IMR-90 (cell line): Measurements from ENCODE around the gene CD79A. TPM values are rescaled to one million over a fixed set of nuclear protein-coding genes. Genes with fewer than 3 reads are reported as not detected.
A peak's percentile ranks its signal among the peaks of the same experiment; 100 is the strongest.

ENCODE experiments used
- ATAC-seq: fragments of 200-7000 bp; cut with Tn5 transposase; 2 replicates; pipeline ENCODE4 v1.9.1; 2020; ENCODE audit warnings: low read depth, mild to moderate bottlenecking, moderate library complexity
- BruUV-seq: library from RNA; stranded (reverse); fragments of 400-500 nt; replicated peaks from 2 replicates; lab custom pipeline; 2021; lab: Mats Ljungman, UMichigan
- CTCF ChIA-PET: fragments of 300-600 bp; formaldehyde crosslinking; extraction: SDS; loops from one replicate; lab custom pipeline; 2021; ENCODE audit warnings: antibody characterized with exemption; lab: Yijun Ruan, JAX
- POLR2A ChIA-PET: fragments of 300-600 bp; sonication (Branson Sonifier 250); formaldehyde crosslinking; loops from one replicate; lab custom pipeline; 2022; ENCODE audit warnings: antibody characterized with exemption; ENCODE audit not compliant: unreplicated experiment; lab: Charles Lee
- DNase-seq: peaks from one replicate; pipeline ENCODE4 v3.0.0; 2013
- H2AFZ ChIP-seq: replicated peaks from 2 replicates; pipeline ENCODE3; 2013; ENCODE audit warnings: low read length, mild to moderate bottlenecking; ENCODE audit not compliant: poor library complexity
- H2AK5ac ChIP-seq: 2 replicates; pipeline ENCODE4 v1.6.1; 2013; ENCODE audit warnings: low read depth, low read length, inconsistent platforms
- H2AK9ac ChIP-seq: replicated peaks from 2 replicates; pipeline ENCODE3; 2013; ENCODE audit warnings: mild to moderate bottlenecking, low read depth, low read length, moderate library complexity; ENCODE audit not compliant: poor library complexity
- H2BK120ac ChIP-seq: 2 replicates; pipeline ENCODE4 v1.6.1; 2013; ENCODE audit warnings: low read depth, low read length, inconsistent platforms
- H2BK15ac ChIP-seq: 3 replicates; pipeline ENCODE4 v1.6.1; 2013; ENCODE audit warnings: low read depth, low read length, inconsistent platforms
- H2BK20ac ChIP-seq: 2 replicates; pipeline ENCODE4 v1.6.1; 2013; ENCODE audit warnings: low read depth, mild to moderate bottlenecking, inconsistent platforms, low read length, moderate library complexity
- H2BK5ac ChIP-seq: 2 replicates; pipeline ENCODE4 v1.6.1; 2013; ENCODE audit warnings: mild to moderate bottlenecking, low read depth, low read length, inconsistent platforms; ENCODE audit not compliant: poor library complexity, severe bottlenecking
- H3K14ac ChIP-seq: replicated peaks from 2 replicates; pipeline ENCODE4 v1.6.1; 2013; ENCODE audit warnings: low read depth, low read length, inconsistent platforms
- H3K18ac ChIP-seq: 2 replicates; pipeline ENCODE4 v1.6.1; 2013; ENCODE audit warnings: low read depth, low read length, control low read depth
- H3K23ac ChIP-seq: 2 replicates; pipeline ENCODE4 v1.6.1; 2013; ENCODE audit warnings: low read depth, low read length, inconsistent platforms
- H3K27ac ChIP-seq: 2 replicates; pipeline ENCODE4 v1.5.1; 2013; ENCODE audit warnings: mild to moderate bottlenecking, control low read depth, low read length; ENCODE audit not compliant: insufficient read depth
- H3K27me3 ChIP-seq: 2 replicates; pipeline ENCODE4 v1.6.1; 2013; ENCODE audit warnings: low read length; ENCODE audit not compliant: control insufficient read depth, insufficient read depth
- H3K36me3 ChIP-seq: 2 replicates; pipeline ENCODE4 v1.6.1; 2013; ENCODE audit warnings: low read length, mixed read lengths; ENCODE audit not compliant: control insufficient read depth, insufficient read depth
- H3K4ac ChIP-seq: 2 replicates; pipeline ENCODE4 v1.6.1; 2013; ENCODE audit warnings: low read depth, low read length, inconsistent platforms
- H3K4me1 ChIP-seq: 2 replicates; pipeline ENCODE4 v1.6.1; 2013; ENCODE audit warnings: low read length, mixed read lengths; ENCODE audit not compliant: control insufficient read depth, insufficient read depth
- H3K4me2 ChIP-seq: 2 replicates; pipeline ENCODE4 v1.6.1; 2013; ENCODE audit warnings: low read depth, mild to moderate bottlenecking, control low read depth, low read length, moderate library complexity
- H3K4me3 ChIP-seq: 2 replicates; pipeline ENCODE4 v1.5.1; 2013; ENCODE audit warnings: low read depth, mild to moderate bottlenecking, control low read depth, low read length, moderate library complexity; ENCODE audit not compliant: insufficient read depth
- H3K56ac ChIP-seq: 2 replicates; pipeline ENCODE4 v1.6.1; 2013; ENCODE audit warnings: low read length, inconsistent platforms; ENCODE audit not compliant: insufficient read depth; ENCODE audit errors: extremely low read depth
- H3K79me1 ChIP-seq, 2 experiments: 2 replicates each; pipeline ENCODE4 v1.6.1; 2013; ENCODE audit warnings: low read length in 2 of 2, inconsistent platforms in 1 of 2, low read depth in 1 of 2
- H3K9ac ChIP-seq: 2 replicates; pipeline ENCODE4 v1.6.1; 2013; ENCODE audit warnings: low read depth, low read length, control low read depth
- H3K9me1 ChIP-seq: 2 replicates; pipeline ENCODE4 v1.6.1; 2013; ENCODE audit warnings: low read length, inconsistent platforms; ENCODE audit not compliant: insufficient read depth
- H3K9me3 ChIP-seq: 2 replicates; pipeline ENCODE4 v1.6.1; 2013; ENCODE audit warnings: low read length; ENCODE audit not compliant: control insufficient read depth, insufficient read depth
- H4K20me1 ChIP-seq: 2 replicates; pipeline ENCODE4 v1.6.1; 2013; ENCODE audit warnings: low read length, inconsistent platforms; ENCODE audit not compliant: insufficient read depth
- H4K5ac ChIP-seq: 2 replicates; pipeline ENCODE4 v1.6.1; 2013; ENCODE audit warnings: mild to moderate bottlenecking, low read depth, low read length, control low read depth
- H4K8ac ChIP-seq, 2 experiments: 2 replicates each; pipeline ENCODE4 v1.6.1; 2013; ENCODE audit warnings: low read depth in 2 of 2, low read length in 2 of 2, control low read depth in 1 of 2, inconsistent platforms in 1 of 2
- H4K91ac ChIP-seq: 2 replicates; pipeline ENCODE4 v1.6.1; 2013; ENCODE audit warnings: low read depth, low read length, inconsistent platforms; ENCODE audit not compliant: insufficient read depth
- BHLHE40 ChIP-seq: fragments of 150-350 bp; IDR thresholded peaks from 2 replicates; pipeline ENCODE4 v1.6.1; 2016; ENCODE audit warnings: mild to moderate bottlenecking, low read depth, low read length
- CEBPB ChIP-seq: IDR thresholded peaks from 2 replicates; pipeline ENCODE4 v1.6.1; 2012; ENCODE audit warnings: low read depth, low read length, improper control_type of control experiment
- CHD1 ChIP-seq: IDR thresholded peaks from 2 replicates; pipeline ENCODE4 v1.6.1; 2012; ENCODE audit warnings: low read depth, low read length, improper control_type of control experiment
- CTCF ChIP-seq: conservative IDR thresholded peaks from 2 replicates; pipeline ENCODE4 v1.5.1; 2012; ENCODE audit warnings: mild to moderate bottlenecking, low read depth, low read length, improper control_type of control experiment
- ELK1 ChIP-seq: fragments of 150-350 bp; IDR thresholded peaks from 2 replicates; pipeline ENCODE4 v1.6.1; 2016; ENCODE audit warnings: low read depth, mild to moderate bottlenecking, low read length, moderate library complexity, borderline replicate concordance
- FOS ChIP-seq: fragments of 150-350 bp; IDR thresholded peaks from 2 replicates; pipeline ENCODE4 v1.6.1; 2016; ENCODE audit warnings: low read depth, low read length
- MAFK ChIP-seq: IDR thresholded peaks from 2 replicates; pipeline ENCODE4 v1.6.1; 2012; ENCODE audit warnings: low read depth, low read length, improper control_type of control experiment
- MAZ ChIP-seq: IDR thresholded peaks from 2 replicates; pipeline ENCODE4 v1.6.1; 2012; ENCODE audit warnings: low read depth, mild to moderate bottlenecking, low read length, improper control_type of control experiment, moderate library complexity, borderline replicate concordance
- MXI1 ChIP-seq: IDR thresholded peaks from 2 replicates; pipeline ENCODE4 v1.6.1; 2012; ENCODE audit warnings: low read depth, mild to moderate bottlenecking, low read length, moderate library complexity, borderline replicate concordance
- NFE2L2 ChIP-seq: fragments of 150-350 bp; IDR thresholded peaks from 2 replicates; pipeline ENCODE4 v1.6.1; 2016; ENCODE audit warnings: low read depth, mild to moderate bottlenecking, low read length
- POLR2A ChIP-seq: IDR thresholded peaks from 2 replicates; pipeline ENCODE4 v1.6.1; 2012; ENCODE audit warnings: mild to moderate bottlenecking, low read depth, low read length
- RAD21 ChIP-seq: IDR thresholded peaks from 2 replicates; pipeline ENCODE4 v1.6.1; 2012; ENCODE audit warnings: low read length, improper control_type of control experiment
- RCOR1 ChIP-seq: IDR thresholded peaks from 2 replicates; pipeline ENCODE4 v1.6.1; 2012; ENCODE audit warnings: mild to moderate bottlenecking, low read length, improper control_type of control experiment; ENCODE audit not compliant: insufficient replicate concordance
- RFX5 ChIP-seq: IDR thresholded peaks from 2 replicates; pipeline ENCODE4 v1.8.0; 2012; ENCODE audit warnings: low read depth, mild to moderate bottlenecking, low read length, moderate library complexity
- SMC3 ChIP-seq: fragments of 150-350 bp; IDR thresholded peaks from 2 replicates; pipeline ENCODE4 v1.6.1; 2016; ENCODE audit warnings: low read depth, mild to moderate bottlenecking, antibody characterized with exemption, low read length, moderate library complexity
- USF2 ChIP-seq: fragments of 150-350 bp; IDR thresholded peaks from 2 replicates; pipeline ENCODE4 v1.6.1; 2017; ENCODE audit warnings: mild to moderate bottlenecking, antibody characterized with exemption, low read length, low read depth
- WGBS, 2 experiments: methylation state at CpG; one replicate each; pipeline versions ENCODE4 v1.1.5 to v1.1.7; 2013; ENCODE audit warnings: missing lambda C conversion rate in 2 of 2; ENCODE audit not compliant: insufficient read length in 1 of 2; ENCODE audit errors: extremely low coverage in 2 of 2; 5-methylcytosine and 5-hydroxymethylcytosine counted together
- dilution Hi-C: fragments of 300-500 bp; cut with HindIII; formaldehyde crosslinking; loops from one replicate; pipeline ENCODE4 v1.14.3; 2018; ENCODE audit warnings: low sequenced_read_pairs; ENCODE audit not compliant: unreplicated experiment
- in situ Hi-C: fragments of 300-500 bp; cut with MboI; formaldehyde crosslinking; loops from 3 replicates; pipeline ENCODE4 v1.14.3; 2019; ENCODE audit warnings: low sequenced_read_pairs, inconsistent platforms, mixed read lengths
- intact Hi-C: fragments of 100-400 bp; cut with micrococcal nuclease; formaldehyde crosslinking; loops from 2 replicates; pipeline ENCODE4 v1.10.0; 2022
- polyA plus RNA-seq, 3 experiments: library from polyadenylated mRNA; depleted of rRNA; stranded (reverse); fragments of >200 nt; gene quantifications; 2 replicates each; pipeline ENCODE4 v1.2.3, GENCODE V29; 2012; ENCODE audit warnings: low replicate concordance in 1 of 3
- total RNA-seq: library from RNA; depleted of rRNA; stranded (reverse); fragments of >200 nt; gene quantifications from 2 replicates; pipeline ENCODE4 v1.2.3, GENCODE V29; 2012

The CD79A gene
- total and polyA plus RNA-seq, 2 of the 4 experiments (the other 2 are of a cell fraction): 0.19 TPM; not detected in 1

- no peaks in the 10 kb centered on the region for H3K4me1 ChIP-seq
- no peak overlapping the region for H3K23ac ChIP-seq
- no TSS peak for BruUV-seq
- H2AFZ ChIP-seq: no peak overlapping the region
- no peak overlapping the region for H2BK5ac ChIP-seq
- H3K4me2 ChIP-seq: no peak overlapping the region
- no peak overlapping the region for H3K18ac ChIP-seq
- no peak overlapping the region for H2AK9ac ChIP-seq
- peaks cover 27% of the 10 kb centered on the region for H4K20me1 ChIP-seq
- DNase-seq (no peak), ATAC-seq (peak; percentile 8; the same call in 1 of the 2 replicates)
- H3K56ac ChIP-seq: no peak overlapping the region
- peaks cover 38% of the 10 kb centered on the region for H3K27me3 ChIP-seq
- no peaks in the 10 kb centered on the region; the same call in 1 of the 2 replicates for H3K9me1 ChIP-seq
- no peak overlapping the region for H3K9ac ChIP-seq
- ChIA-PET CTCF (no interaction called here), POLR2A (no interaction called here)
- H3K27ac ChIP-seq: no peak overlapping the region
- 39% methylated on average over 8 of the region's 13 CpGs; no CpG with 5 or more reads in 1 of the 2 experiments for WGBS, 2 experiments
- H3K9me3 ChIP-seq: no peaks in the 10 kb centered on the region
- no peak overlapping the region for H2BK120ac ChIP-seq
- no peak overlapping the region for H4K5ac ChIP-seq
- H4K91ac ChIP-seq: no peak overlapping the region
- dilution Hi-C loops: no loop called here
- TF ChIP-seq CEBPB (no peak), USF2 (no peak), CHD1 (no peak), FOS (no peak), POLR2A (no peak), MXI1 (no peak), MAZ (no peak), CTCF (no peak), SMC3 (no peak), MAFK (no peak), BHLHE40 (no peak), ELK1 (no peak), RCOR1 (no peak), RAD21 (no peak), RFX5 (no peak), NFE2L2 (no peak)
- H4K8ac ChIP-seq: no peak overlapping the region
- intact Hi-C loops: no loop called here
- H2BK15ac ChIP-seq: no peak overlapping the region
- no peak overlapping the region for H2AK5ac ChIP-seq
- in situ Hi-C loops: no loop called here
- 0 out of 4 replicates have a peak, but pooled peaks cover 0 to 3% of the 10 kb centered on the region in 2 experiments for H3K79me1 ChIP-seq
- H3K14ac ChIP-seq: no peak overlapping the region
- no peak overlapping the region for H3K4me3 ChIP-seq
- no peak overlapping the region for H3K4ac ChIP-seq
- H2BK20ac ChIP-seq: no peak overlapping the region
- H3K36me3 ChIP-seq: peaks cover 23% of the 10 kb centered on the region
Observed at GRCh38 chr19:41909706-41910105, 32.6 kb downstream of the CD79A start.
